Stimulated activated CD4-positive, alpha-beta T cell treated with anti-CD3 and anti-CD28 coated beads, Interleukin-15, amount 100 ng/mL, for 24 hours (primary cell): ENCODE results near the gene FBP1.
"Not testable (repeated sequence)": the region's sequence is repeated elsewhere in the genome, so short reads cannot be mapped to it uniquely, and the experiment has no call there.

Source experiments
- DNase-seq: peaks from one replicate; pipeline ENCODE4 v3.0.0-alpha.2; 2020

Gene FBP1

DNA sequence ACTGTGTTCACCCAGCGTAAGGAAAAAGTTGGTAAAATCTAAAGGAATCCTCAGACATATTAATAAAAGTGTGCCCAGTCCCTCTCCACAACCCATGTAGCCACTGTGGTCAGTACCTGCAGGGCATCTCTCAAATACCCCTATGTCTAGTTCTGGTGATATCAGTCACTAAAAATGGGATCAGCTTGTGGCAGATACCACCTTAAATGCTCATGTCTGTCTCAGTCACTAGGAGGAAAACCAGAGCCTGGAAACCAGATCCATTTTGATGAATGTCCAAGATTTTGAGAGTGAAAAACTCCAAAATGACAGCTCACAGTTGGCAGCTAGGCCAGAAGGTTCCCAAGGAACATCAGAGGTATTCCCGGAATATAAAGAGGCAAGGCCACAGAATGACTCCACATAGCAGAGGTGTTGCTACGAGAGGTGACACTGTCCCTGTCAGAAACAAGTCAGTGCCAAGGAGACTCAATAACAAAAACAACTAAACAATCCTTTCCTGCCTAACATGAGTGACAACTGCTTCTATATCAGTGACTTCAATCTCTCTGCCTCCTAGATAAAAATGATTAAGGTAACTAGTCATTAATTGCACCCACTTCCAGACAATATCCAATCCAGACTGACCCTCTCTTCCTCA, 70.9 kb downstream of the FBP1 start:
- DNase-seq = no peak

DNA sequence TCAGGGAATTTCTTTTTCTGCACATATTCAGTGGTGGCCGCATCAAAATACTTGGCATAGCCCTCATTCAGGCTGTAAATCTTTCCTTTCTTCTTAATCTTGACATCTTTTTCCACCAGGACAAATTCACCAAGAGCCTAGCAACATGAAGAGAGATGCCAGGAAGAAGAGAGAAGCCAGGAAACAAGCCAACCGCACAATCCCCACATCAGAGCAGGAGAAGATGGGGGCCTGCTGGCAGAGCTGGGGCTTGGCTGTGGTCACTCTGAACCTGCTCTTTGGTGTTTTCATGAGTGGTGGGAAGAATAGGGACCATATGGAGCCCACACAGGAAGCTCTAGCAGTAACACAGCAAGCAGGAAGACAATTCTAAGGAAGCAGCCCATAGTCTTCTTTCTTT, 72.0 kb downstream of the FBP1 start:
- DNase-seq = no peak

DNA sequence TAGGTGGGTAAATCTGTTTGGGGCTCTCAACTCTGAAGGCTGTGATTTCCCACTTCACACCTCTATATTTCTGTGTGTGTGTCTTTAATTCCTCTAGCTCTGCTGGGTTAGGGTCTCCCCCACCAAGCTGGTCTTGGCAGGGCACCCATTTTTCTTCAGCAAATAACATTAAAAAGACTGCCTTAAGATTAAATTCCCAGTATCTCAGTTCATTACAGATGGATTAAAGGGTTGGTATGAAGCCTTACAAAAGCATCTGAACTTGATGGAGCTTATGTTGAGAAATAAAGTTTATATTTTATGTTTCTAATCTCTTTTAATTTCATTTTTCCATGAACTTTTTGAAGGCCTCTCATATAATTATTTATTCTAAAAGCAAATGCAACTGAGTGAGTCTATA, 72.8 kb downstream of the FBP1 start:
- DNase-seq = no peak

DNA sequence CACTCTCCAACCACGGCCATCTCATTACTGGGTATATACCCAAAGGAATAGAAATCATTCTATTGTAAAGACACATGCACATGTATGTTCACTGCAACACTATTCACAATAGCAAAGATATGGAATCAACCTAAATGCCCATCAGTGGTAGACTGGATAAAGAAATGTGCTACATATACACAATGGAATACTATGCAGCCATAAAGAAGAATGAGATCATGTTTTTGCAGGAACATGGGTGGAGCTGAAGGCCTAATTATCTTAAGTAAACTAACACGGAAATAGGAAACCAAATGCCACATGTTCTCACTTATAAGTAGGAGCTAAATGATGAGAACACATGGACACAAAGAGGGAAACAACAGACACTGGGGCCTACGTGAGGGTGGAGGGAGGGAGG, 75.0 kb downstream of the FBP1 start:
- DNase-seq = not testable (repeated sequence)

DNA sequence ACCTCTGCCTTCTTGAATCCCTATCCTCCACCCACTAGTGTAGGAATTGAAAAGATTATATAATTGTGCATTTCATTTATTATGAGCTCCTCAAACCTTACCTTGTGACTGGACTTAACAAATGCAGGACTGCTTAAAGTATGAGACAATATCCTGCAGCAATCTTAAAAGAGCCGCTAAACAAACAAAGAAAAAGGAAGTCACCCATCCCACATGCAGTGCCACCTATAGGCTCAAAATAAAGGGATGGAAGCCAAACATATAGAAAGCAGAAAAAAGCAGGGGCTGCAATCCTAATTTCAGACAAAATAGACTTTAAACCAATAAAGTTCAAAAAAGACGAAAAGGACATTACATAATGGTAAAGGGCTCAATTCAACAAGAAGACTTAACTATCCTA, 75.8 kb downstream of the FBP1 start:
- DNase-seq = no peak

DNA sequence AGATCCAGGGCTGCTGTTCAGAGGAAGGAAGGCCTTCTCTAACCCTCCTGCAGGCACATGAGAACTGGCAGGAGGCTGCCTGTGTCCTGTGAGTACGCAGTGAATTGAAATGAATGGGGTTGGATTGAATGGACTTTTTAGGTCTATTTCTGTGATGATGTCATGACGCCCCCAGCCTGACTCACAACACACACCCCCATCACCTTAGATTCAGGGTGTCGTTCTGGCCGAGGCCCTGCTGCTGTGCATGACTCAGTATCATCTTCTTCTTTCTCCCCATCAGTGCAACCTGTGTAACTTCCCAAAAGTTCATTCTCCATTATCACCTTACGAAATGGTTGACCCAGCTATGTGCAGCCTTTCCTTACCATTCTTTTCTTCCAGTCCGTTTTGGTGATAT, 79.1 kb downstream of the FBP1 start:
- peak; percentile 12 for DNase-seq

DNA sequence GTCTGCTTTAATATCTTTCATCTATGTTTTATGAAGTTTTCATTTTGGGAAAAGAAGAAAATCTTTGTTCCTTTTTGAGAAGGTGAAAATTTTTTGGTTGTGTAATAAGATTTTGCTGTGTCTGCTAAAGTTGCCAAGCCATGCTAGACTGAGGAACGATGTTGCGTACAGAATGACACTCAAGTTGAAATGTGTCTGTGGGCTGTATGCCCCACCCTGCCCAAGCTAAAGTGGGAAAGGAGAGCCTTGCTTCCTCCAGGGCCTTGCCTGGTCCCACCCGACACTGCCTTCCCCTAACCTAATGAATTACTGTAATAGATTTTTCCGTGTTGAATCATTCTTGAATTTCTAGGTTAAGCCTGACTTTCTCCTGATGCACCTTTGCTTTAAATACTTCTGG, 81.9 kb downstream of the FBP1 start:
- DNase-seq = no peak

DNA sequence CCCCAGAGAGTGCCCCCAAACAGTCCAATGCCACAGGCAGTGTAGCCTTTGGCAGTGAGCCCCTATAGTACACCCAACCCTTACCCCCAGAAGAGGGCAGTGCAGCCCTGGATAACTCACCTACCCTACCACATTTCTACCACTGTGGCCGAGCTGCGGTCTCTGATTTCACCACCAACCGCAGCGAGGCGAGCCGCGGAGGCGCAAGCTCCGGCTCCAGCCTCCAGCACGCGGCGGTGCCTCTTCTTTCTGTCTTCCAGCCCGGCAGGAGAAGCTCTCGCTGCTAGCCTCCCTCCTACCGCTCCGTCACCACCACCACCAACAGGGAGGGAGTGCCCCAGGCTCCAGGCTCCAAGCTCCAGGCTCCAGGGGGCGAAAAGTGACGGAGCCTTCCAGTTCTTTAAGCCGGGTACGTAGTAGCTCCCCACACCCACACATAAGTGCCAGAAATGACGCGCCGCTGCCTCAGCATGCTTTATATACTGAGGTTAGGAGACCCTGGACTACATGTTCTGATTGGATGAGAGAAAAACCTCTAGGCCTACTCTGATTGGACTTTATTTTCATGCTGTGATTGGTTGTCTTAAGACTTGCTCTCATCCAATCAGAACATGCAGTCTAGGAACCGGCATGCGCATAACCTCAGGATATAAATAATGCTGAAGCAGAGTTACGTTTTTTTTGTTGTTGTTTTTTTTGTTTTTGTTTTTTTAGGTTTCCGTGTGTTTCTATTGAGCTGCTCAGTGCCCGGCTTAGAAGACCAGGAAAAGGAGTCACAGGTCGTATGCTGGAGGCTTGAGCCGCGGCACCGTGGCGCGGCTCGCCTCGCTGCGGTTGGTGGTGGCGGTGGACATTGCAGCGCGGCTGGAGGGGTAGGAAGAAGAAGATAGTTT, 84.6 kb downstream of the FBP1 start, which contains the start of gene PCAT7:
Gene PCAT7 (plus strand): TSS at position 645 of the 893 bp plus-strand sequence.
- DNase-seq = peak; percentile 53

DNA sequence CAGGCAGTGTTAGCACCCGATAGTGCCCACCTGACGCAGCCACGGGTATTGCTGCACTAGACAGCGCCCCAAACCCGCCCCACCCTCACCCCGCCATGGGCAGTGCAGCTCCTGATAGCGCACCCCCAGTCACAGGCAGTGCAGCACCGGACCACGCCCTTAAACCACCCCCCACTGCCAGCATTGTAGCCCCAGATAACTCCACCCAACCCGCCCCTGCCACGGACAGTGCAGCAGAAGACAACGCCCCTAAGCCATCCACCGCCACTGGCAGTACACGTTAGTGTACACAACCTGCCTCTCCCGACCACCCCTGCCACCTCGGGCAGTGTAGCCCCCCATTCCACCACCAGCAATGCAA, 85.3 kb downstream of the FBP1 start:
- no peak for DNase-seq
